GM06990 (cell line): Measurements from ENCODE around the gene IRS1.

ENCODE experiments used
- DNase-seq: peaks from one replicate; pipeline ENCODE4 v3.0.0-alpha.2; 2011; ENCODE audit not compliant: insufficient read length; ENCODE audit errors: extremely low read depth
- H3K27me3 ChIP-seq: replicated peaks from 2 replicates; pipeline ENCODE4 v1.6.0; 2011; ENCODE audit warnings: low read length; ENCODE audit not compliant: control insufficient read depth, insufficient read depth
- H3K36me3 ChIP-seq: 2 replicates; pipeline ENCODE4 v1.5.1; 2011; ENCODE audit warnings: low read length; ENCODE audit not compliant: control insufficient read depth, insufficient read depth
- H3K4me3 ChIP-seq: replicated peaks from 2 replicates; pipeline ENCODE4 v1.5.1; 2011; ENCODE audit warnings: low read depth, mild to moderate bottlenecking, control low read depth, low read length
- CTCF ChIP-seq: IDR thresholded peaks from 2 replicates; pipeline ENCODE4 v1.5.1; 2011; ENCODE audit warnings: low read length, control low read depth, mild to moderate bottlenecking, inconsistent platforms; ENCODE audit not compliant: insufficient read depth, poor library complexity, severe bottlenecking

The IRS1 gene

GRCh38 chr2:226683196-226683595 is 116.4 kb downstream of the IRS1 start:
- no peak for DNase-seq
- TF ChIP-seq CTCF, result no peak
- H3K4me3 ChIP-seq, result no peak overlapping the region

More at GRCh38 chr2:226683196-226683595, 116.4 kb downstream of the IRS1 start:
- Histone ChIP-seq H3K27me3 (no peaks in the 10 kb centered on the region), H3K36me3 (no peaks in the 10 kb centered on the region)
